AG04450 (cell line): ENCODE measurements around the gene JUP. TPM values are rescaled to one million over a fixed set of nuclear protein-coding genes. Genes with fewer than 3 reads are reported as not detected.

ENCODE experiments used
- CTCF ChIA-PET: fragments of 300-600, 350-600 bp; formaldehyde crosslinking; extraction: SDS; loops from one replicate; lab custom pipeline; 2022; ENCODE audit warnings: antibody characterized with exemption, inconsistent platforms; lab: Charles Lee
- POLR2A ChIA-PET: fragments of 350-600 bp; formaldehyde crosslinking; extraction: SDS; loops from one replicate; lab custom pipeline; 2021; ENCODE audit warnings: antibody characterized with exemption, inconsistent platforms; lab: Yijun Ruan, JAX
- DNase-seq: peaks from one replicate; pipeline ENCODE4 v3.0.0-alpha.2; 2011; ENCODE audit warnings: low read depth, low spot score
- H3K27ac ChIP-seq: one replicate; pipeline ENCODE4 v1.5.1; 2012; ENCODE audit warnings: low read depth, low read length, control low read depth
- H3K27me3 ChIP-seq: one replicate; pipeline ENCODE4 v1.6.0; 2012; ENCODE audit warnings: low read length; ENCODE audit not compliant: control insufficient read depth, insufficient read depth
- H3K4me3 ChIP-seq: 2 replicates; pipeline ENCODE4 v1.5.1; 2011; ENCODE audit warnings: mild to moderate bottlenecking, low read depth, low read length, control low read depth
- H3K9me3 ChIP-seq: 2 replicates; pipeline ENCODE4 v1.5.1; 2012; ENCODE audit warnings: low read length; ENCODE audit not compliant: control insufficient read depth, insufficient read depth
- CTCF ChIP-seq: IDR thresholded peaks from 2 replicates; pipeline ENCODE4 v1.5.1; 2011; ENCODE audit warnings: low read depth, low read length, control low read depth, inconsistent platforms
- polyA plus RNA-seq: library from polyadenylated mRNA; depleted of rRNA; stranded (reverse); fragments of >200 nt; gene quantifications from 2 replicates; pipeline ENCODE4 v1.2.3, GENCODE V29; 2011

JUP gene
- polyA plus RNA-seq, 1 experiment = 13.5 TPM

GRCh38 chr17:41814195-41814594 lies 27.7 kb upstream of the JUP start:
- DNase-seq = no peak
- H3K4me3 ChIP-seq = peak overlapping the region; percentile 87
- no peaks in the 10 kb centered on the region for H3K27me3 ChIP-seq
- TF ChIP-seq CTCF = no peak
- POLR2A ChIA-PET = no interaction called here
- peaks cover 6% of the 10 kb centered on the region; the same call in 1 of the 2 replicates for H3K9me3 ChIP-seq
- CTCF ChIA-PET = interaction anchor here (1.3 kb wide), 1 partner anchor 13 kb away, joined by 3 read pairs; no protein-coding TSS in a partner anchor
- H3K27ac ChIP-seq = no peak overlapping the region

GRCh38 chr17:41813699-41814124 lies 27.2 kb upstream of the JUP start:
- DNase-seq = no peak
- Histone ChIP-seq H3K9me3 (peaks cover 6% of the 10 kb centered on the region; the same call in 1 of the 2 replicates), H3K4me3 (peak overlapping the region; percentile 87), H3K27me3 (no peaks in the 10 kb centered on the region), H3K27ac (peak overlapping the region; percentile 83)
- ChIA-PET POLR2A (no interaction called here), CTCF (no interaction called here)
- no peak for TF ChIP-seq CTCF

GRCh38 chr17:41813152-41813680 lies 26.7 kb upstream of the JUP start:
- POLR2A ChIA-PET = interaction anchor here (0.6 to 1.2 kb wide), 4 partner anchors 27 to 1009 kb away, joined by 3 to 6 read pairs (median 3); partner anchors contain the start of gene JUP
- Histone ChIP-seq H3K27ac (peak overlapping the region; percentile 83), H3K27me3 (no peaks in the 10 kb centered on the region), H3K9me3 (peaks cover 6% of the 10 kb centered on the region; the same call in 1 of the 2 replicates), H3K4me3 (peak overlapping the region; percentile 87)
- no peak for DNase-seq
- CTCF ChIA-PET = interaction anchor here (0.9 kb wide), 1 partner anchor 40 kb away, joined by 3 read pairs; no protein-coding TSS in a partner anchor
- TF ChIP-seq CTCF = no peak

- Histone ChIP-seq H3K27ac (peak within 1 kb of the TSS; percentile 83), H3K27me3 (no peaks in the 10 kb centered on the region), H3K9me3 (peaks cover 6% of the 10 kb centered on the region; the same call in 1 of the 2 replicates), H3K4me3 (peak within 1 kb of the TSS; percentile 87)
- POLR2A ChIA-PET = interaction anchor here (0.5 to 1.2 kb wide), 9 partner anchors 12 to 1010 kb away, joined by 3 to 7 read pairs (median 3); partner anchors contain the start of genes JUP, KLHL11 and ODAD4
- DNase-seq = peak; percentile 80
- CTCF ChIA-PET = interaction anchor here (0.9 to 1.6 kb wide), 5 partner anchors 26 to 75 kb away, joined by 3 to 5 read pairs (median 4); partner anchors contain the start of gene JUP
- no peak for TF ChIP-seq CTCF
Observed at GRCh38 chr17:41812381-41813151, 26.1 kb upstream of the JUP start, which contains the start of gene FKBP10. TSS of gene FKBP10 (plus strand) at chr17:41813004. CDS start at chr17:41813035, 31 bp downstream.
